GF-D8 (cell line): ENCODE measurements around the gene ARHGEF6.

Experiments used
- DNase-seq: peaks from one replicate; lab custom pipeline; 2025; lab: John Stamatoyannopoulos, UW

The ARHGEF6 gene

GRCh38 chrX:136747003-136747986, 33.4 kb downstream of the ARHGEF6 start:
- peak; percentile 28 for DNase-seq

- DNase-seq, result peak; percentile 88
Measured at GRCh38 chrX:136745215-136746173, 35.2 kb downstream of the ARHGEF6 start.

GRCh38 chrX:136742721-136743379, 37.9 kb downstream of the ARHGEF6 start:
- peak; percentile 49 for DNase-seq

GRCh38 chrX:136738049-136738729, 42.5 kb downstream of the ARHGEF6 start:
- no peak for DNase-seq

- no peak for DNase-seq
Measured at GRCh38 chrX:136736690-136737089, 44.0 kb downstream of the ARHGEF6 start.

GRCh38 chrX:136735601-136736000, 45.1 kb downstream of the ARHGEF6 start:
- no peak for DNase-seq

GRCh38 chrX:136733613-136734012, 47.1 kb downstream of the ARHGEF6 start:
- DNase-seq, result no peak

- no peak for DNase-seq
Measured at GRCh38 chrX:136731798-136732197, 48.9 kb downstream of the ARHGEF6 start.

GRCh38 chrX:136731207-136731782, 49.4 kb downstream of the ARHGEF6 start:
- no peak for DNase-seq

GRCh38 chrX:136728393-136728792, 52.3 kb downstream of the ARHGEF6 start:
- DNase-seq, result no peak

GRCh38 chrX:136725441-136726104, 55.2 kb downstream of the ARHGEF6 start:
- no peak for DNase-seq

GRCh38 chrX:136718091-136718490, 62.6 kb downstream of the ARHGEF6 start:
- DNase-seq, result no peak

- no peak for DNase-seq
Measured at GRCh38 chrX:136714626-136715599, 65.8 kb downstream of the ARHGEF6 start.

- no peak for DNase-seq
Measured at GRCh38 chrX:136712650-136713310, 68.0 kb downstream of the ARHGEF6 start.

- no peak for DNase-seq
Measured at GRCh38 chrX:136711147-136711546, 69.6 kb downstream of the ARHGEF6 start.

- DNase-seq, result no peak
Measured at GRCh38 chrX:136710325-136710951, 70.3 kb downstream of the ARHGEF6 start.

GRCh38 chrX:136708348-136708747, 72.4 kb downstream of the ARHGEF6 start:
- no peak for DNase-seq

GRCh38 chrX:136697156-136697555, 83.6 kb downstream of the ARHGEF6 start:
- no peak for DNase-seq
